Parathyroid adenoma (tissue), 2 donors: ENCODE results near the gene RTN4.

ENCODE experiments used
- H2AFZ ChIP-seq: fragments of 300-600 bp; sonication (generic); one replicate; pipeline ENCODE4 v1.7.0; 2017; ENCODE audit warnings: antibody characterized with exemption, mild to moderate bottlenecking
- H3K27ac ChIP-seq: fragments of 300-600 bp; sonication (generic); one replicate; pipeline ENCODE4 v1.7.0; 2017
- H3K27me3 ChIP-seq: fragments of 300-600 bp; sonication (generic); one replicate; pipeline ENCODE4 v1.7.0; 2017; ENCODE audit warnings: low read length; ENCODE audit not compliant: control insufficient read depth, insufficient read depth
- H3K36me3 ChIP-seq: fragments of 300-600 bp; sonication (generic); one replicate; pipeline ENCODE4 v1.7.0; 2017; ENCODE audit warnings: low read length; ENCODE audit not compliant: control insufficient read depth, insufficient read depth
- H3K4me1 ChIP-seq: fragments of 300-600 bp; sonication (generic); one replicate; pipeline ENCODE4 v1.7.0; 2017; ENCODE audit warnings: control low read depth
- H3K4me2 ChIP-seq: fragments of 300-600 bp; sonication (generic); one replicate; pipeline ENCODE4 v1.7.0; 2017; ENCODE audit warnings: low read length
- H3K4me3 ChIP-seq: fragments of 300-600 bp; sonication (generic); one replicate; pipeline ENCODE4 v1.7.0; 2017; ENCODE audit warnings: low read depth, low read length
- H3K79me2 ChIP-seq: fragments of 300-600 bp; sonication (generic); one replicate; pipeline ENCODE4 v1.7.0; 2017; ENCODE audit warnings: control low read depth
- H3K9ac ChIP-seq: fragments of 300-600 bp; sonication (generic); one replicate; pipeline ENCODE4 v1.7.0; 2017; ENCODE audit warnings: mild to moderate bottlenecking
- H3K9me3 ChIP-seq: fragments of 300-600 bp; sonication (generic); one replicate; pipeline ENCODE4 v1.7.0; 2017; ENCODE audit warnings: low read length; ENCODE audit not compliant: control insufficient read depth
- CTCF ChIP-seq: fragments of 300-600 bp; sonication (generic); IDR thresholded peaks from one replicate; pipeline ENCODE4 v1.7.0; 2017; ENCODE audit warnings: antibody characterized with exemption, mild to moderate bottlenecking
- donor health status: primary hyperparathyroidism.

Gene RTN4

DNA sequence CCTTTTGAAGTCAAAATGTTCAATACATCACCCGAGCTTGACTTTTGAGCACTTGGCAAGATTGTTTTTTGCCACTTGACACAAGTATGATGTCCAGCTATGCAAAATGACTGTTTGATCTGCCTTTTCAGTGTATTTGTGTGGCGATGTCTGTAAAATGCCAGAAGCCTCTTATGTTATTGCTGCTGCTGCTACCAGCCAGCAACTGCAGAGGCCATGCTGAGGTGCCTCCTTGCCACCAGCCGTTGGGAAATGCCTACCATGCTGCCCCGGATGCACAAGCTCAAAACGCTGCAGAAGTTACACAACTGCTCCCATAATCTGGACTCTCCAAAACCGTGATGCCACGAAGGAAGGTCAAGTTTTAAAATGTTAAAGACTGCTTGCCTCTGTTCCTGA lies 80.3 kb downstream of the RTN4 start:
- no peak overlapping the region for H3K9ac ChIP-seq
- H3K36me3 ChIP-seq: no peaks in the 10 kb centered on the region
- H3K4me3 ChIP-seq: no peak overlapping the region
- no peaks in the 10 kb centered on the region for H3K9me3 ChIP-seq
- H3K4me1 ChIP-seq: peaks cover 1% of the 10 kb centered on the region
- no peak overlapping the region for H3K4me2 ChIP-seq
- no peaks in the 10 kb centered on the region for H3K27me3 ChIP-seq
- H2AFZ ChIP-seq: no peak overlapping the region
- H3K79me2 ChIP-seq: peaks cover 12% of the 10 kb centered on the region
- TF ChIP-seq CTCF: no peak
- no peak overlapping the region for H3K27ac ChIP-seq

- no peak overlapping the region for H3K4me2 ChIP-seq
- H3K9me3 ChIP-seq: no peaks in the 10 kb centered on the region
- H2AFZ ChIP-seq: no peak overlapping the region
- H3K36me3 ChIP-seq: no peaks in the 10 kb centered on the region
- no peaks in the 10 kb centered on the region for H3K27me3 ChIP-seq
- no peak overlapping the region for H3K27ac ChIP-seq
- H3K4me3 ChIP-seq: no peak overlapping the region
- no peaks in the 10 kb centered on the region for H3K4me1 ChIP-seq
- H3K79me2 ChIP-seq: peaks cover 6% of the 10 kb centered on the region
- TF ChIP-seq CTCF: no peak
- no peak overlapping the region for H3K9ac ChIP-seq
Observed at GRCh38 chr2:54969295-54969939, 80.8 kb downstream of the RTN4 start.

GRCh38 chr2:54968561-54969218 lies 81.6 kb downstream of the RTN4 start:
- H2AFZ ChIP-seq: no peak overlapping the region
- H3K9me3 ChIP-seq: no peaks in the 10 kb centered on the region
- H3K79me2 ChIP-seq: peaks cover 2% of the 10 kb centered on the region
- H3K36me3 ChIP-seq: no peaks in the 10 kb centered on the region
- no peak overlapping the region for H3K4me3 ChIP-seq
- no peaks in the 10 kb centered on the region for H3K27me3 ChIP-seq
- TF ChIP-seq CTCF: no peak
- H3K27ac ChIP-seq: no peak overlapping the region
- H3K4me2 ChIP-seq: no peak overlapping the region
- H3K9ac ChIP-seq: no peak overlapping the region
- H3K4me1 ChIP-seq: no peaks in the 10 kb centered on the region

DNA sequence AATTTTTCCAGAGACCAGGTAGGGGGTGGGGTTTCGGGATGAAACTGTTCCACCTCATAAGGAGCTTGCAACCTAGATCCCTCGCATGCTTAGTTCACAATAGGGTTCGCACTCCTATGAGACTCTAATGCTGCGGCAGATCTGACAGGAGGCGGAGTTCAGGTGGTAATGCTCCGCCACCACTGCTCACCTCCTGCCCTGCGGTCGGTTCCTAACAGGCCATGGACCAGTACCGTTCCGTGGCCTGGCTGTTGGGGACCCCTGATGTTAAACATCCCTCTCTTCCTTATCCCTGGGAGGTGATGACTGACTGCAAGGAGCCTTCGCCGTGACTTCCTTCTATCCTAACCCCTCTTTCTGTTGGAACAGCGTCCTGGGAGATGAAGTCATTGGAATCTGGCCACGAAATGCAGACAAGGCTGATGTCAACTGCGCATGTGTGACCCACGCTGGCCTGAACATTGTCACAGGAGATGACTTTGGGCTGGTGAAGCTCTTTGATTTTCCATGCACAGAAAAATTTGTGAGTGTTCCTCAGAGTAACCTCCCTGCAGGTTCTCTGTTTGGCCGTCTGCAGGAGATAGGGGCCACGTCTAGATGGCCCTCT lies 82.4 kb downstream of the RTN4 start:
- H3K9me3 ChIP-seq: no peaks in the 10 kb centered on the region
- no peak overlapping the region for H3K27ac ChIP-seq
- H2AFZ ChIP-seq: no peak overlapping the region
- no peak overlapping the region for H3K9ac ChIP-seq
- no peak for TF ChIP-seq CTCF
- no peaks in the 10 kb centered on the region for H3K4me1 ChIP-seq
- H3K4me2 ChIP-seq: no peak overlapping the region
- no peaks in the 10 kb centered on the region for H3K36me3 ChIP-seq
- no peaks in the 10 kb centered on the region for H3K27me3 ChIP-seq
- no peak overlapping the region for H3K4me3 ChIP-seq
- H3K79me2 ChIP-seq: no peaks in the 10 kb centered on the region
